Endothelial cell of umbilical vein (primary cell): Measurements from ENCODE around the gene SLC29A3.

Experiments
- FOS ChIP-seq: IDR thresholded peaks from 2 replicates; pipeline ENCODE4 v1.6.1; 2011; ENCODE audit warnings: mild to moderate bottlenecking, low read length, moderate library complexity, borderline replicate concordance; ENCODE audit not compliant: insufficient read depth
- POLR2A ChIP-seq: IDR thresholded peaks from 2 replicates; pipeline ENCODE4 v1.6.1; 2012; ENCODE audit warnings: low read depth, mild to moderate bottlenecking, control low read depth, low read length
- POLR2AphosphoS5 ChIP-seq: IDR thresholded peaks from 2 replicates; pipeline ENCODE4 v1.6.1; 2012; ENCODE audit warnings: low read depth, mild to moderate bottlenecking, control low read depth, low read length, moderate library complexity; ENCODE audit not compliant: insufficient read depth
- TF ChIP-seq, protein P1 (sequence below), 2 donors: IDR thresholded peaks; 1 replicate in 1 of 2; 2 replicates in 1 of 2; pipeline ENCODE4 v1.5.1; 2011; ENCODE audit warnings: low read length in 2 of 2, mild to moderate bottlenecking in 2 of 2, moderate library complexity in 2 of 2, control low read depth in 1 of 2, inconsistent platforms in 1 of 2, low read depth in 1 of 2; ENCODE audit not compliant: insufficient read depth in 1 of 2; ENCODE audit errors: extremely low read depth in 1 of 2

DNA sequence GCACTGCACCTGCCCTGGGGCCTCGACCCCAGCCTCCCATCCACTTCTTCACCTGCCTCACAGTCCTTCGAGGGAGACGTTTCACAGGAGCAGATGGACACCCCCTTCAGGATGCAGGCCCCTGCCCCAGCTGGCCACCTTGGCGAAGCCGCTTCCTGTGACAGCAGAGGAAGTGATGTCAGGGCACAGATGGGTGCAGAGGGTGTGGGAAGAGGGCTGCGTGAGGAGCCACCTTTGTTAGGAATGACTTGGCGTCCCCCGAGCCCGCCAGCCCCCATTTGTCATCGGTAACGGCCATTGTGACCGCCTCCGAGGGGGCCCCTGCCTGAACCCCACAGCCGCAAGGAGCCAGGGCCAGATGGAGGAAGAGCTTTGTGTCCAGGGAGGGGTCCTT is 47.4 kb upstream of the SLC29A3 start:
- TF ChIP-seq FOS (no peak), POLR2A (no peak), POLR2AphosphoS5 (no peak)
- TF ChIP-seq, protein P1, sequence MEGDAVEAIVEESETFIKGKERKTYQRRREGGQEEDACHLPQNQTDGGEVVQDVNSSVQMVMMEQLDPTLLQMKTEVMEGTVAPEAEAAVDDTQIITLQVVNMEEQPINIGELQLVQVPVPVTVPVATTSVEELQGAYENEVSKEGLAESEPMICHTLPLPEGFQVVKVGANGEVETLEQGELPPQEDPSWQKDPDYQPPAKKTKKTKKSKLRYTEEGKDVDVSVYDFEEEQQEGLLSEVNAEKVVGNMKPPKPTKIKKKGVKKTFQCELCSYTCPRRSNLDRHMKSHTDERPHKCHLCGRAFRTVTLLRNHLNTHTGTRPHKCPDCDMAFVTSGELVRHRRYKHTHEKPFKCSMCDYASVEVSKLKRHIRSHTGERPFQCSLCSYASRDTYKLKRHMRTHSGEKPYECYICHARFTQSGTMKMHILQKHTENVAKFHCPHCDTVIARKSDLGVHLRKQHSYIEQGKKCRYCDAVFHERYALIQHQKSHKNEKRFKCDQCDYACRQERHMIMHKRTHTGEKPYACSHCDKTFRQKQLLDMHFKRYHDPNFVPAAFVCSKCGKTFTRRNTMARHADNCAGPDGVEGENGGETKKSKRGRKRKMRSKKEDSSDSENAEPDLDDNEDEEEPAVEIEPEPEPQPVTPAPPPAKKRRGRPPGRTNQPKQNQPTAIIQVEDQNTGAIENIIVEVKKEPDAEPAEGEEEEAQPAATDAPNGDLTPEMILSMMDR (IDR thresholded peaks at IDR 0.05; ENCODE audit: extremely low read depth in 1 of 2, insufficient read depth in 1 of 2, low read depth in 1 of 2, low read length in 2 of 2), result no peak
